ENCODE data around the gene SPRR1B. TPM values are rescaled to one million over a fixed set of nuclear protein-coding genes. Genes with fewer than 3 reads are reported as not detected.
"Not testable (repeated sequence)": the region's sequence is repeated elsewhere in the genome, so short reads cannot be mapped to it uniquely, and the experiment has no call there.

Gene SPRR1B
- total RNA-seq, 1 experiment from 2014 or later: not detected

DNA sequence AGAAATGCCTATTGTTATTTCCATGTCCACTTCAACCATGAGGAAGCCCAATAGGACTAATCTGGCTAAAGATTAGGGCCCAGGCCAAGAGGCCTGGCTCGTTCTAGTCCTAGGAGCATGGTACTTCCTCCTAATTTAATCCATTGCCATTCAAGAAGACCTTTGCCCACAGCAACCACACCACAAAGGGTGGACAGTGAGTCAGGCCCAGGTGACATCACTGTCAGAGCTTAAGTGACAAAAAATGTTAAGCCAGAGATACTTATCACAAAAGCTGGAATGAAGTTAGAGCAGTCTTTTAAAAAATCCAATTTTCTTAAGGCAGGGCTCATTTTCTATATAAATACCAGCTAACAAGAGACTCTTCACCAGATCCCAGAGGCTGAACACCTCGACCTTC, 29.6 kb upstream of the SPRR1B start, which contains the start of gene SPRR3:
Gene SPRR3, plus strand, starts transcription at position 368 of the 400 bp plus-strand sequence. CDS start 1,272 bp downstream, outside the sequence.
- BruUV-seq (replicated peaks): no TSS peak
- Histone ChIP-seq H3K36me3 (ENCODE audit: control insufficient read depth, insufficient read depth, low read length) (no peaks in the 10 kb centered on the region), H3K9me3 (ENCODE audit: control insufficient read depth, insufficient read depth, low read depth, low read length) (no peaks in the 10 kb centered on the region), H3K4me3 (ENCODE audit: low read depth in 2 of 2, low read length in 2 of 2) (no peak within 1 kb of the TSS), H3K27me3 (ENCODE audit: control insufficient read depth, insufficient read depth, low read length) (no peaks in the 10 kb centered on the region), H3K27ac (ENCODE audit: low read length) (no peak within 1 kb of the TSS), H3K4me1 (ENCODE audit: control insufficient read depth, insufficient read depth, low read length) (no peaks in the 10 kb centered on the region)
- POLR2A ChIA-PET: no interaction called here
- TF ChIP-seq, protein P1, sequence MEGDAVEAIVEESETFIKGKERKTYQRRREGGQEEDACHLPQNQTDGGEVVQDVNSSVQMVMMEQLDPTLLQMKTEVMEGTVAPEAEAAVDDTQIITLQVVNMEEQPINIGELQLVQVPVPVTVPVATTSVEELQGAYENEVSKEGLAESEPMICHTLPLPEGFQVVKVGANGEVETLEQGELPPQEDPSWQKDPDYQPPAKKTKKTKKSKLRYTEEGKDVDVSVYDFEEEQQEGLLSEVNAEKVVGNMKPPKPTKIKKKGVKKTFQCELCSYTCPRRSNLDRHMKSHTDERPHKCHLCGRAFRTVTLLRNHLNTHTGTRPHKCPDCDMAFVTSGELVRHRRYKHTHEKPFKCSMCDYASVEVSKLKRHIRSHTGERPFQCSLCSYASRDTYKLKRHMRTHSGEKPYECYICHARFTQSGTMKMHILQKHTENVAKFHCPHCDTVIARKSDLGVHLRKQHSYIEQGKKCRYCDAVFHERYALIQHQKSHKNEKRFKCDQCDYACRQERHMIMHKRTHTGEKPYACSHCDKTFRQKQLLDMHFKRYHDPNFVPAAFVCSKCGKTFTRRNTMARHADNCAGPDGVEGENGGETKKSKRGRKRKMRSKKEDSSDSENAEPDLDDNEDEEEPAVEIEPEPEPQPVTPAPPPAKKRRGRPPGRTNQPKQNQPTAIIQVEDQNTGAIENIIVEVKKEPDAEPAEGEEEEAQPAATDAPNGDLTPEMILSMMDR (IDR thresholded peaks at IDR 0.05): no peak
- TF ChIP-seq POLR2AphosphoS5 (IDR thresholded peaks at IDR 0.05; ENCODE audit: low read depth, low read length): no peak
- TF ChIP-seq TCF7L2 (IDR thresholded peaks at IDR 0.05; ENCODE audit: low read depth, low read length): no peak
- TF ChIP-seq, protein P2, sequence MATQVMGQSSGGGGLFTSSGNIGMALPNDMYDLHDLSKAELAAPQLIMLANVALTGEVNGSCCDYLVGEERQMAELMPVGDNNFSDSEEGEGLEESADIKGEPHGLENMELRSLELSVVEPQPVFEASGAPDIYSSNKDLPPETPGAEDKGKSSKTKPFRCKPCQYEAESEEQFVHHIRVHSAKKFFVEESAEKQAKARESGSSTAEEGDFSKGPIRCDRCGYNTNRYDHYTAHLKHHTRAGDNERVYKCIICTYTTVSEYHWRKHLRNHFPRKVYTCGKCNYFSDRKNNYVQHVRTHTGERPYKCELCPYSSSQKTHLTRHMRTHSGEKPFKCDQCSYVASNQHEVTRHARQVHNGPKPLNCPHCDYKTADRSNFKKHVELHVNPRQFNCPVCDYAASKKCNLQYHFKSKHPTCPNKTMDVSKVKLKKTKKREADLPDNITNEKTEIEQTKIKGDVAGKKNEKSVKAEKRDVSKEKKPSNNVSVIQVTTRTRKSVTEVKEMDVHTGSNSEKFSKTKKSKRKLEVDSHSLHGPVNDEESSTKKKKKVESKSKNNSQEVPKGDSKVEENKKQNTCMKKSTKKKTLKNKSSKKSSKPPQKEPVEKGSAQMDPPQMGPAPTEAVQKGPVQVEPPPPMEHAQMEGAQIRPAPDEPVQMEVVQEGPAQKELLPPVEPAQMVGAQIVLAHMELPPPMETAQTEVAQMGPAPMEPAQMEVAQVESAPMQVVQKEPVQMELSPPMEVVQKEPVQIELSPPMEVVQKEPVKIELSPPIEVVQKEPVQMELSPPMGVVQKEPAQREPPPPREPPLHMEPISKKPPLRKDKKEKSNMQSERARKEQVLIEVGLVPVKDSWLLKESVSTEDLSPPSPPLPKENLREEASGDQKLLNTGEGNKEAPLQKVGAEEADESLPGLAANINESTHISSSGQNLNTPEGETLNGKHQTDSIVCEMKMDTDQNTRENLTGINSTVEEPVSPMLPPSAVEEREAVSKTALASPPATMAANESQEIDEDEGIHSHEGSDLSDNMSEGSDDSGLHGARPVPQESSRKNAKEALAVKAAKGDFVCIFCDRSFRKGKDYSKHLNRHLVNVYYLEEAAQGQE (IDR thresholded peaks at IDR 0.05; ENCODE audit: insufficient read depth in 1 of 2, low read depth in 2 of 2, low read length in 1 of 2): no peak
- no peak for TF ChIP-seq SIN3A (IDR thresholded peaks at IDR 0.05; ENCODE audit: borderline replicate concordance, insufficient read depth, low read depth, low read length)
- DNase-seq (ENCODE audit: low read depth, low spot score) (no peak), ATAC-seq (no peak)
- intact Hi-C loops (cut with micrococcal nuclease; ENCODE audit: unreplicated experiment) (no loop called here), in situ Hi-C loops (cut with HindIII; ENCODE audit: low pct_unique_long_range_greater_than_20kb, low sequenced_read_pairs) (no loop called here)
- CTCF ChIA-PET: no interaction called here

- BruUV-seq (replicated peaks): not testable (repeated sequence)
Measured at GRCh38 chr1:153011235-153011758, 19.7 kb upstream of the SPRR1B start.

GRCh38 chr1:153021829-153022228, 9.2 kb upstream of the SPRR1B start:
- DNase-seq (ENCODE audit: low read depth, low spot score); CTCF ChIA-PET; H3K9me3 ChIP-seq (ENCODE audit: control insufficient read depth, insufficient read depth, low read depth, low read length); H3K4me3 ChIP-seq (ENCODE audit: low read depth in 2 of 2, low read length in 2 of 2); POLR2A ChIA-PET; H3K4me1 ChIP-seq (ENCODE audit: control insufficient read depth, insufficient read depth, low read length); H3K27ac ChIP-seq (ENCODE audit: low read length); H3K27me3 ChIP-seq (ENCODE audit: control insufficient read depth, insufficient read depth, low read length); in situ Hi-C loops (cut with HindIII; ENCODE audit: low pct_unique_long_range_greater_than_20kb, low sequenced_read_pairs); H3K36me3 ChIP-seq (ENCODE audit: control insufficient read depth, insufficient read depth, low read length); intact Hi-C loops (cut with micrococcal nuclease; ENCODE audit: unreplicated experiment); BruUV-seq (replicated peaks); ATAC-seq: not testable (repeated sequence)

More at GRCh38 chr1:153011235-153011758, 19.7 kb upstream of the SPRR1B start:
- H3K9me3 ChIP-seq (ENCODE audit: control insufficient read depth, insufficient read depth, low read depth, low read length); POLR2A ChIA-PET; H3K27me3 ChIP-seq (ENCODE audit: control insufficient read depth, insufficient read depth, low read length); DNase-seq (ENCODE audit: low read depth, low spot score); intact Hi-C loops (cut with micrococcal nuclease; ENCODE audit: unreplicated experiment); in situ Hi-C loops (cut with HindIII; ENCODE audit: low pct_unique_long_range_greater_than_20kb, low sequenced_read_pairs); H3K27ac ChIP-seq (ENCODE audit: low read length); H3K4me1 ChIP-seq (ENCODE audit: control insufficient read depth, insufficient read depth, low read length); H3K4me3 ChIP-seq (ENCODE audit: low read depth in 2 of 2, low read length in 2 of 2); H3K36me3 ChIP-seq (ENCODE audit: control insufficient read depth, insufficient read depth, low read length); CTCF ChIA-PET; ATAC-seq: not testable (repeated sequence)

DNA sequence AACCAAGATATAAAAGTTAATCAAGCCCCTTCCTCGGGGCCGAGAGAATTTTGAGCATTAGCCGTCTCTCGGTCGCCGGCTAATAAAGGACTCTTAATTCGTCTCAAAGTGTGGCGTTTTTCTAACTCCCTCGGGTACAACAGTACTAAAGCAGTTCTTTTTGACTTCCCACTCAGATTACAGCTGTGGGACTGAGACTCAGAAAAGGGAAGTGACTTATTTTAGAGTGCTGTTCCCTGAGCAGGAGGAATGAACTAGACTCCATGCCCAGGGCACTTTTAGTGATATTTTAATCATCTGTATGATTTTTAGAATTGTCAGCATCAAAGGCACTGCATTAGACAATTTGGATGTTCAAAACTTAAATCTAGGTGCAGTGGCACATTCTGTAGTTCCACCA, 8.7 kb upstream of the SPRR1B start:
- H3K27me3 ChIP-seq (ENCODE audit: control insufficient read depth, insufficient read depth, low read length); CTCF ChIA-PET; ATAC-seq; H3K4me3 ChIP-seq (ENCODE audit: low read depth in 2 of 2, low read length in 2 of 2); BruUV-seq (replicated peaks); POLR2A ChIA-PET; in situ Hi-C loops (cut with HindIII; ENCODE audit: low pct_unique_long_range_greater_than_20kb, low sequenced_read_pairs); intact Hi-C loops (cut with micrococcal nuclease; ENCODE audit: unreplicated experiment); H3K9me3 ChIP-seq (ENCODE audit: control insufficient read depth, insufficient read depth, low read depth, low read length); H3K36me3 ChIP-seq (ENCODE audit: control insufficient read depth, insufficient read depth, low read length); DNase-seq (ENCODE audit: low read depth, low spot score); H3K27ac ChIP-seq (ENCODE audit: low read length); H3K4me1 ChIP-seq (ENCODE audit: control insufficient read depth, insufficient read depth, low read length): not testable (repeated sequence)
